Femur (tissue), 1 donor: ENCODE data around the gene SSH2.

Source experiments
- DNase-seq: peaks from one replicate; pipeline ENCODE4 v3.0.0-alpha.2; 2017

The SSH2 gene

GRCh38 chr17:29597361-29598172 lies 332.5 kb downstream of the SSH2 start:
- DNase-seq: no peak

GRCh38 chr17:29596811-29597210 lies 333.2 kb downstream of the SSH2 start:
- DNase-seq: no peak

GRCh38 chr17:29595943-29596774 lies 333.9 kb downstream of the SSH2 start:
- DNase-seq: peak; percentile 25

GRCh38 chr17:29595107-29595942 lies 334.7 kb downstream of the SSH2 start:
- no peak for DNase-seq

GRCh38 chr17:29594519-29595090 lies 335.4 kb downstream of the SSH2 start:
- no peak for DNase-seq

GRCh38 chr17:29593591-29594518 lies 336.2 kb downstream of the SSH2 start:
- peak; percentile 23 for DNase-seq

- peak; percentile 73 for DNase-seq
Observed at GRCh38 chr17:29592850-29593551, 337.0 kb downstream of the SSH2 start, which contains the start of gene ANKRD13B. Gene ANKRD13B (plus strand): TSS chr17:29593132. CDS start chr17:29593622, 490 bp downstream.

- DNase-seq: peak; percentile 95
Observed at GRCh38 chr17:29591737-29592608, 338.1 kb downstream of the SSH2 start.

GRCh38 chr17:29591146-29591736 lies 338.8 kb downstream of the SSH2 start:
- no peak for DNase-seq

GRCh38 chr17:29590411-29591145 lies 339.4 kb downstream of the SSH2 start:
- peak; percentile 78 for DNase-seq

GRCh38 chr17:29589524-29590410 lies 340.3 kb downstream of the SSH2 start, which contains the start of gene GIT1:
Gene GIT1 (minus strand): TSS chr17:29589648. CDS start chr17:29589378, 270 bp downstream.
- peak; percentile 89 for DNase-seq

- DNase-seq: peak; percentile 48
Observed at GRCh38 chr17:29588562-29589411, 341.2 kb downstream of the SSH2 start.

GRCh38 chr17:29588017-29588561 lies 341.9 kb downstream of the SSH2 start:
- DNase-seq: peak; percentile 30

- DNase-seq: no peak
Observed at GRCh38 chr17:29587591-29587990, 342.4 kb downstream of the SSH2 start.

GRCh38 chr17:29586676-29587469 lies 343.2 kb downstream of the SSH2 start:
- DNase-seq: peak; percentile 16
